Gastroesophageal sphincter (tissue), 3 donors: ENCODE results near the gene PF4V1.

Experiments
- CTCF ChIP-seq, 4 experiments: fragments of 200-600 bp in 2 of 4; fragments of 450-650 bp in 2 of 4; sonication (generic) in 1 of 4; IDR thresholded peaks; one replicate each; pipeline ENCODE4 v1.5.1; 2017 to 2019; ENCODE audit warnings: antibody characterized with exemption in 4 of 4, mild to moderate bottlenecking in 2 of 4, moderate library complexity in 2 of 4
- EP300 ChIP-seq: sonication (generic); formaldehyde crosslinking; IDR thresholded peaks from one replicate; pipeline ENCODE4 v1.6.1; 2017; ENCODE audit warnings: antibody characterized with exemption, mild to moderate bottlenecking

GRCh38 chr4:73847526-73848182 is 5.4 kb upstream of the PF4V1 start:
- TF ChIP-seq CTCF (IDR thresholded peaks at IDR 0.05) (no peak), EP300 (no peak)
